Measurements from ENCODE around the gene HOMER2.

GRCh38 chr15:82892573-82892972, 59.9 kb downstream of the HOMER2 start:
- TF ChIP-seq CTCF (IDR thresholded peaks at IDR 0.05) (no peak), POLR2A (IDR thresholded peaks at IDR 0.05) (no peak)
